Fibroblast of lung (primary cell): ENCODE results near the gene AKR1A1. TPM values are rescaled to one million over a fixed set of nuclear protein-coding genes. Genes with fewer than 3 reads are reported as not detected.

ENCODE experiments used
- DNase-seq, 2 donors: peaks; one replicate each; pipeline versions ENCODE4 v3.0.0 to v3.0.0-alpha.2; 2010; ENCODE audit warnings: low read depth in 2 of 2
- H2AFZ ChIP-seq: 2 replicates; pipeline ENCODE4 v1.5.1; 2012; ENCODE audit warnings: low read length, control low read depth, inconsistent platforms
- H3K27ac ChIP-seq: 2 replicates; pipeline ENCODE4 v1.5.1; 2011; ENCODE audit warnings: low read length, control low read depth; ENCODE audit not compliant: insufficient read depth
- H3K27me3 ChIP-seq: 2 replicates; pipeline ENCODE4 v1.5.1; 2011; ENCODE audit warnings: mild to moderate bottlenecking, low read length; ENCODE audit not compliant: control insufficient read depth, insufficient read depth
- H3K36me3 ChIP-seq: 2 replicates; pipeline ENCODE4 v1.5.1; 2011; ENCODE audit warnings: low read length; ENCODE audit not compliant: control insufficient read depth, insufficient read depth
- H3K4me1 ChIP-seq: 2 replicates; pipeline ENCODE4 v1.5.1; 2011; ENCODE audit warnings: low read length; ENCODE audit not compliant: control insufficient read depth, insufficient read depth; ENCODE audit errors: extremely low read depth
- H3K4me2 ChIP-seq: 2 replicates; pipeline ENCODE4 v1.5.1; 2011; ENCODE audit warnings: low read length, control low read depth; ENCODE audit not compliant: insufficient read depth; ENCODE audit errors: extremely low read depth
- H3K4me3 ChIP-seq, 4 experiments: fragments of 200-600 bp in 1 of 4; sonication (generic) in 1 of 4; replicated peaks in 1 of 4; 2 replicates each; pipeline ENCODE4 v1.5.1; 2011 to 2016; ENCODE audit warnings: low read length in 4 of 4, low read depth in 3 of 4, mild to moderate bottlenecking in 3 of 4, control low read depth in 2 of 4, inconsistent platforms in 1 of 4, mixed read lengths in 1 of 4; ENCODE audit not compliant: insufficient read depth in 1 of 4; ENCODE audit errors: control extremely low read depth in 1 of 4
- H3K79me2 ChIP-seq: 2 replicates; pipeline ENCODE4 v1.5.1; 2012; ENCODE audit warnings: mild to moderate bottlenecking, low read length, inconsistent platforms; ENCODE audit not compliant: control insufficient read depth, insufficient read depth
- H3K9ac ChIP-seq: 2 replicates; pipeline ENCODE4 v1.5.1; 2011; ENCODE audit warnings: mild to moderate bottlenecking, low read length, control low read depth; ENCODE audit not compliant: insufficient read depth
- H3K9me3 ChIP-seq: 2 replicates; pipeline ENCODE4 v1.5.1; 2012; ENCODE audit warnings: low read depth, low read length; ENCODE audit not compliant: control insufficient read depth, insufficient read depth
- H4K20me1 ChIP-seq: 2 replicates; pipeline ENCODE4 v1.5.1; 2011; ENCODE audit warnings: low read length; ENCODE audit not compliant: control insufficient read depth, insufficient read depth; ENCODE audit errors: extremely low read depth
- EZH2 ChIP-seq: IDR thresholded peaks from 2 replicates; pipeline ENCODE4 v1.5.1; 2012; ENCODE audit warnings: low read length, control low read depth, mild to moderate bottlenecking; ENCODE audit errors: missing control alignments
- polyA plus RNA-seq, 2 donors: library from polyadenylated mRNA; depleted of rRNA in 1 of 2; stranded (reverse) in 1 of 2; unstranded in 1 of 2; fragments of >200 nt; gene quantifications; 2 replicates each; pipeline ENCODE4 v1.2.1, GENCODE V29; 2011 to 2012; ENCODE audit warnings: missing spikeins in 1 of 2
- total RNA-seq: library from RNA; depleted of rRNA; stranded (reverse); fragments of >200 nt; gene quantifications from 2 replicates; pipeline ENCODE4 v1.2.1, GENCODE V29; 2014
- TF ChIP-seq, protein P1 (sequence below), 2 donors: IDR thresholded peaks in 1 of 2; conservative IDR thresholded peaks in 1 of 2; 1 replicate in 1 of 2; 2 replicates in 1 of 2; pipeline ENCODE4 v1.5.1; 2011 to 2012; ENCODE audit warnings: low read length in 2 of 2, control low read depth in 1 of 2, inconsistent platforms in 1 of 2, low read depth in 1 of 2, mild to moderate bottlenecking in 1 of 2

The AKR1A1 gene
- total and polyA plus RNA-seq, 2 donors (not counting 1 experiment from before 2014, with no cell fraction given), result 110 TPM

DNA sequence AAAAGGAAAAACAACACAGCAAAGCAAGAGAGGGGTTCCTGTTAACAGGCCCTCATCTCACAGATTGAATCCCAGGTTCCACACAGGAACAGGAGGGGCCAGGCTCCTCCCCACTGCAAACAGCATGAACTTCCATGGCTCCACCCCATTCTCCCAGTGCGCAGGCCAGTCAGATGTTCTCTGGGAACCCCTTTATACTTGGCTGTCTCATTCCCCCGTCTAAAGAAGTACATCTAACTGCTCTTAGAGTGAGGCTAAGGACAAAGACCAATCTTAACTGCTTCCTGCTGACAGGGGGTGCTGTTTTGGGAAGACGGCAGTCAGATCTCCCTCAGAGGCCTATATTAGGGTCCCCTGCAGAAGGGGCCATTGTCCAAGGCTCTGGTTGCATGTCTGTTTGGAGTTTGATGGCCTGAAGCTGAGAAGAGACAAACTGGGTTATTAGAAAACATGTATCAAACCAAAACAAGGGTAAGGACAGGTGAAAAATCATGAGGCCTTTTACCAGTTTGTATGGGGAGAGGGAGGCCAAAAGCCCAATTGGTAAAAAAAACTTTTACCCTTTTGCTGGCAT, 22.7 kb downstream of the AKR1A1 start:
- no peaks in the 10 kb centered on the region for H3K27me3 ChIP-seq
- no peak overlapping the region for H2AFZ ChIP-seq
- H3K4me2 ChIP-seq, result no peak overlapping the region
- no peak overlapping the region for H3K9ac ChIP-seq
- no peak for DNase-seq
- no peaks in the 10 kb centered on the region for H4K20me1 ChIP-seq
- no peaks in the 10 kb centered on the region for H3K4me1 ChIP-seq
- peaks cover 6% of the 10 kb centered on the region for H3K36me3 ChIP-seq
- H3K79me2 ChIP-seq, result no peaks in the 10 kb centered on the region
- TF ChIP-seq, protein P1, sequence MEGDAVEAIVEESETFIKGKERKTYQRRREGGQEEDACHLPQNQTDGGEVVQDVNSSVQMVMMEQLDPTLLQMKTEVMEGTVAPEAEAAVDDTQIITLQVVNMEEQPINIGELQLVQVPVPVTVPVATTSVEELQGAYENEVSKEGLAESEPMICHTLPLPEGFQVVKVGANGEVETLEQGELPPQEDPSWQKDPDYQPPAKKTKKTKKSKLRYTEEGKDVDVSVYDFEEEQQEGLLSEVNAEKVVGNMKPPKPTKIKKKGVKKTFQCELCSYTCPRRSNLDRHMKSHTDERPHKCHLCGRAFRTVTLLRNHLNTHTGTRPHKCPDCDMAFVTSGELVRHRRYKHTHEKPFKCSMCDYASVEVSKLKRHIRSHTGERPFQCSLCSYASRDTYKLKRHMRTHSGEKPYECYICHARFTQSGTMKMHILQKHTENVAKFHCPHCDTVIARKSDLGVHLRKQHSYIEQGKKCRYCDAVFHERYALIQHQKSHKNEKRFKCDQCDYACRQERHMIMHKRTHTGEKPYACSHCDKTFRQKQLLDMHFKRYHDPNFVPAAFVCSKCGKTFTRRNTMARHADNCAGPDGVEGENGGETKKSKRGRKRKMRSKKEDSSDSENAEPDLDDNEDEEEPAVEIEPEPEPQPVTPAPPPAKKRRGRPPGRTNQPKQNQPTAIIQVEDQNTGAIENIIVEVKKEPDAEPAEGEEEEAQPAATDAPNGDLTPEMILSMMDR (conservative IDR thresholded peaks at IDR 0.05 in 1 of 2, IDR thresholded peaks at IDR 0.05 in 1 of 2; ENCODE audit: low read depth in 1 of 2, low read length in 2 of 2), result peak in 1 of 2 donors; percentile 23
- no peak for TF ChIP-seq EZH2
- H3K9me3 ChIP-seq, result no peaks in the 10 kb centered on the region
- no peak overlapping the region for H3K4me3 ChIP-seq
- no peak overlapping the region for H3K27ac ChIP-seq

DNA sequence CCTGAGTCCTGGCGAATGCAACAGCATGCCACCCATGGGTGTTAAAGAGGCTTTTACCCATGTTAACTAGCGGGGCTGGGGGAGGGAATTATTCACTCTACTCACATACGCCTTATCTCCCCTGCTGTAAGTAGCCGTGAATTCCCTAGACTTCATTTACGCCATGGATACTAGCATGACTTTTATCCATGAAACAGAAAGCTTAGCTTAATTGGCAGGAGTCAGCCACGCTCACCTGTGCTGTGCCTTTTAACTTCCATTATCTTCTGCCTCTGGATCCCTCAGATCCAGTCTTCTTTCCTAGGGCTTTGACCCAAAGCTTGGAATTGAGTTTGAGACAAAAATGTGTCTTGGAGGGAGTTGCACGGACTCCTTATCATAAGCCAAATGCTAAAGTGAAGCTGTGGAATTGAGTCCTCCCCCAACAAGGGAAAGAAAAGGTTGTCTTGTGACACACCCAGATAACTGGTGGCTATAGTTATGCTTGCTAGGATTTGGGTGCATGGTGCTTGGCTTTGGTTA, 23.5 kb downstream of the AKR1A1 start:
- no peak for TF ChIP-seq EZH2
- TF ChIP-seq, protein P1 (conservative IDR thresholded peaks at IDR 0.05 in 1 of 2, IDR thresholded peaks at IDR 0.05 in 1 of 2; ENCODE audit: low read depth in 1 of 2, low read length in 2 of 2), result no peak
- no peak overlapping the region for H3K4me2 ChIP-seq
- H3K4me3 ChIP-seq, result no peak overlapping the region
- DNase-seq, result no peak
- H3K9me3 ChIP-seq, result no peaks in the 10 kb centered on the region
- no peaks in the 10 kb centered on the region for H4K20me1 ChIP-seq
- H3K27me3 ChIP-seq, result no peaks in the 10 kb centered on the region
- no peaks in the 10 kb centered on the region for H3K4me1 ChIP-seq
- no peak overlapping the region for H3K27ac ChIP-seq
- no peak overlapping the region for H3K9ac ChIP-seq
- no peak overlapping the region for H2AFZ ChIP-seq
- peaks cover 5% of the 10 kb centered on the region for H3K36me3 ChIP-seq
- H3K79me2 ChIP-seq, result no peaks in the 10 kb centered on the region

GRCh38 chr1:45583264-45583665, 32.6 kb downstream of the AKR1A1 start:
- H3K27me3 ChIP-seq, result no peaks in the 10 kb centered on the region
- peaks cover 41% of the 10 kb centered on the region for H3K79me2 ChIP-seq
- peak; percentile 95 to 97 for DNase-seq
- peak overlapping the region; percentile 96 for H3K9ac ChIP-seq
- peak overlapping the region; percentile 100 for H2AFZ ChIP-seq
- H3K27ac ChIP-seq, result peak overlapping the region; percentile 97
- H3K4me3 ChIP-seq, result peak overlapping the region; percentile 85 to 100 (median 98)
- no peaks in the 10 kb centered on the region for H3K36me3 ChIP-seq
- peaks cover 5% of the 10 kb centered on the region for H3K4me1 ChIP-seq
- H3K9me3 ChIP-seq, result no peaks in the 10 kb centered on the region
- H4K20me1 ChIP-seq, result no peaks in the 10 kb centered on the region
- TF ChIP-seq EZH2, result no peak
- TF ChIP-seq, protein P1 (conservative IDR thresholded peaks at IDR 0.05 in 1 of 2, IDR thresholded peaks at IDR 0.05 in 1 of 2; ENCODE audit: low read depth in 1 of 2, low read length in 2 of 2), result no peak
- H3K4me2 ChIP-seq, result peak overlapping the region; percentile 95
